AG09309 (cell line): ENCODE data around the gene PDXP.
A peak's percentile ranks its signal among the peaks of the same experiment; 100 is the strongest.

Experiments used
- DNase-seq: peaks from one replicate; pipeline ENCODE4 v3.0.0-alpha.2; 2010; ENCODE audit warnings: low read depth
- H3K4me3 ChIP-seq: 2 replicates; pipeline ENCODE4 v1.5.1; 2011; ENCODE audit warnings: mild to moderate bottlenecking, low read depth, low read length, moderate library complexity; ENCODE audit not compliant: control insufficient read depth
- TF ChIP-seq, protein P1 (sequence below): IDR thresholded peaks from 2 replicates; pipeline ENCODE4 v1.5.1; 2011; ENCODE audit warnings: mild to moderate bottlenecking, low read depth, low read length, inconsistent platforms; ENCODE audit not compliant: insufficient read depth, control insufficient read depth; ENCODE audit errors: missing control alignments

The PDXP gene

DNA sequence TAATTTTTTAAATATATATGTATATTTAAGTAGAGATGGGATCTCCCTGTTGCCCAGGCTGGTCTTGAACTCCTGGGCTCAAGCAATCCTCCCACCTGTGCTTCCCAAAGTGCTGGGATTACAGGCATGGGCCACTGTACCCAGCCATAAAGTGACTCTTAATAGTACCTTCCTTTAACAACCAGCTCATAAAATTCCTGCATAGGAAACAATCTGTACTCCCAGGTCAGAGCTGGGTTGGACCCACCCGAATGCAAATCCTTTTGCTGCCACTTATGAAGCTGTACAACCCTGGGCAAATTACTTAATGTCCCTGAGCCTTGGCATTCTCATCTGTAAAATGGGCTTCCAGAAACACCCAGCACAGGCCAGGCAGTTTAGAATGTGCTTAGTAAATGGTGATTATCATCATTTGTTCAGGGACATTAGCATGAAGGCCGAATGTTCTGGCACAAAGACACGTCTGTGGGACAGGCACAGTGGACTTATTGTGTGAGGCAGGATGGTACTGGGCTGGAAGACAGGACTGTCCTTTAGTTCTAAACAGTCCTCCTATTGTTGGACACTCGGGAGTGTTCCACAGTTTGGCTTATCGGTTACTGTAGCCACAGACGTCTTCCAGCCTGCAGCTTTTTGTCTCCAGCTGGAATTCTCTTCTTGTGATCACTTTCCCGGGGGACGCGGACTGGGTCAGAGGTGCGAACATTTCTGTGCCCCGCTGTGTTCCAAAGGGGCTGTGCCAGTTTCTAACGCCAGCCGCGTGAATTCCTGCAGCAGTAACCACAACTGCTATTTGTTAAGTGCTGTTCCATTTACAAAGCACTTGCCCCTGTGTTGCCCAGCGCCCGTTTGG lies 6.0 kb downstream of the PDXP start:
- no peak for DNase-seq
- no peak overlapping the region for H3K4me3 ChIP-seq
- TF ChIP-seq, protein P1, sequence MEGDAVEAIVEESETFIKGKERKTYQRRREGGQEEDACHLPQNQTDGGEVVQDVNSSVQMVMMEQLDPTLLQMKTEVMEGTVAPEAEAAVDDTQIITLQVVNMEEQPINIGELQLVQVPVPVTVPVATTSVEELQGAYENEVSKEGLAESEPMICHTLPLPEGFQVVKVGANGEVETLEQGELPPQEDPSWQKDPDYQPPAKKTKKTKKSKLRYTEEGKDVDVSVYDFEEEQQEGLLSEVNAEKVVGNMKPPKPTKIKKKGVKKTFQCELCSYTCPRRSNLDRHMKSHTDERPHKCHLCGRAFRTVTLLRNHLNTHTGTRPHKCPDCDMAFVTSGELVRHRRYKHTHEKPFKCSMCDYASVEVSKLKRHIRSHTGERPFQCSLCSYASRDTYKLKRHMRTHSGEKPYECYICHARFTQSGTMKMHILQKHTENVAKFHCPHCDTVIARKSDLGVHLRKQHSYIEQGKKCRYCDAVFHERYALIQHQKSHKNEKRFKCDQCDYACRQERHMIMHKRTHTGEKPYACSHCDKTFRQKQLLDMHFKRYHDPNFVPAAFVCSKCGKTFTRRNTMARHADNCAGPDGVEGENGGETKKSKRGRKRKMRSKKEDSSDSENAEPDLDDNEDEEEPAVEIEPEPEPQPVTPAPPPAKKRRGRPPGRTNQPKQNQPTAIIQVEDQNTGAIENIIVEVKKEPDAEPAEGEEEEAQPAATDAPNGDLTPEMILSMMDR, result no peak

- H3K4me3 ChIP-seq, result no peak overlapping the region
These were observed 7.0 kb downstream of the PDXP start for GRCh38 chr22:37665487-37665886.

DNA sequence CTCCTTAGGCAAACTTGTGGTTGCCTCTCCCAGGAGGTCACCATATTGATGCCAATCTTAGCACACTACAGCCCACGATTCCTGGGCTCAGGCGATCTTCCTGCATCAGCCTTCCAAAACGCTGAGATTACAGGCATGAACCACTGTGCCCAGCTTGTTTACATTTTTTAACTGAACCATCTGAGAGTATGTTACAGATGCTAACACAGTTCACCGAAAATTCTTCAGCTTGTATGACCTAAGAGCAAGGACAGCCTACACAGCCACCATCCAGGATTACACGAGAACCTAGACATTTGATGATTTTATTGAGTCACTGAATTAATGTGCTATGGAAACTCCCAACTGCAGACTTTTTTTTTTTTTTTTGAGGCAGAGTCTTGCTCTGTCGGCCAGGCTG lies 11.1 kb downstream of the PDXP start:
- peak; percentile 74 for DNase-seq

More at GRCh38 chr22:37665487-37665886, 7.0 kb downstream of the PDXP start:
- no peak for DNase-seq
- TF ChIP-seq, protein P1, result no peak

GRCh38 chr22:37672206-37672919 lies 13.8 kb downstream of the PDXP start:
- no peak for DNase-seq
- TF ChIP-seq, protein P1, result no peak
- no peak overlapping the region for H3K4me3 ChIP-seq

More for the DNA sequence above, 11.1 kb downstream of the PDXP start:
- no peak overlapping the region for H3K4me3 ChIP-seq
- TF ChIP-seq, protein P1, result no peak

DNA sequence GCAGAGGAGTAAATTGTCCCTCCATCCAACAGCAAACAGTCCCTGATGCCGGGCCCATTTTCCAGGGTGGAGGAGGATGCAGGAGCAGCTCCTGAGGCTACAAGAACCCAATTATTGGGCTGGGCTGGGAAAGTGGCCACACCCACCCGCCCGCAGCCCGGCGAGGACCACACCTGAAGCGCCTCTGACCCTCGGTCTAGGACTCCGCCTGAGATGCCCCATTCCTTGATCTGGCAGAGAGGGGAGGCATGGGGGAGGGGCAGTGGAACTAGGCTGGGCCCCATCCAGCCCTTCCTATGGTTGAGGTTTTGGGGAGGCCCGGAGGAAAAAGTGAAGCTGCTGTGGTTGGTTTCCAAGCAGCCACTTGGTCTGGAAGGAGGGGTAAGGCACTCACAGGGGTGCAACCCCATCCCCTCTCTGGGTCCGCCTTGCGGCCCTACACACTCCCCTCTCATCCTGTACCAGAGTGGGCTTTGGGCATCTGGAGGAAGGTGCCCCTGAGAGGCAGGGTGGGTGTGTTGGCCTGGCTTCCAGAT lies 14.5 kb downstream of the PDXP start:
- no peak for DNase-seq
- no peak overlapping the region for H3K4me3 ChIP-seq
- TF ChIP-seq, protein P1, result no peak

- TF ChIP-seq, protein P1, result no peak
- DNase-seq, result no peak
- no peak overlapping the region for H3K4me3 ChIP-seq
These were observed 15.7 kb downstream of the PDXP start for GRCh38 chr22:37674248-37674647.
